Activated CD4-positive, alpha-beta T cell treated with anti-CD3 and anti-CD28 coated beads, Interleukin-2, amount 10 ng/mL, durations not matched to agents 24 days and 14 days (primary cell): ENCODE measurements around the gene PNPLA7. TPM values are rescaled to one million over a fixed set of nuclear protein-coding genes. Genes with fewer than 3 reads are reported as not detected.
A peak's percentile ranks its signal among the peaks of the same experiment; 100 is the strongest.
"Not testable (repeated sequence)": the region's sequence is repeated elsewhere in the genome, so short reads cannot be mapped to it uniquely, and the experiment has no call there.

Experiments
- DNase-seq: peaks from one replicate; pipeline ENCODE4 v3.0.0; 2022
- H3K27ac Mint-ChIP-seq: one replicate; pipeline ENCODE4 v1.8.0; 2022; ENCODE audit warnings: mild to moderate bottlenecking, mixed read lengths
- H3K27me3 Mint-ChIP-seq: one replicate; pipeline ENCODE4 v1.8.0; 2022; ENCODE audit warnings: mixed read lengths
- H3K36me3 Mint-ChIP-seq: one replicate; pipeline ENCODE4 v1.8.0; 2022; ENCODE audit warnings: low read depth, mild to moderate bottlenecking, mixed read lengths
- H3K4me1 Mint-ChIP-seq: one replicate; pipeline ENCODE4 v1.8.0; 2021; ENCODE audit warnings: mixed read lengths
- H3K4me3 Mint-ChIP-seq: one replicate; pipeline ENCODE4 v1.8.0; 2022; ENCODE audit warnings: mild to moderate bottlenecking, moderate library complexity, mixed read lengths
- H3K9me3 Mint-ChIP-seq: one replicate; pipeline ENCODE4 v1.8.0; 2021; ENCODE audit warnings: mixed read lengths
- intact Hi-C: fragments of 100-400 bp; cut with micrococcal nuclease; formaldehyde crosslinking; loops from one replicate; pipeline ENCODE4 v1.15.1; 2023
- total RNA-seq: library from RNA; stranded (reverse); gene quantifications from 2 replicates; pipeline ENCODE4 v1.2.3, GENCODE V29; 2022

Gene PNPLA7
- total RNA-seq, 1 donor from 2014 or later = 1.7 TPM

- Mint-ChIP-seq H3K27ac (no peak overlapping the region), H3K27me3 (no peaks in the 10 kb centered on the region), H3K9me3 (no peaks in the 10 kb centered on the region), H3K4me3 (no peak overlapping the region), H3K36me3 (no peaks in the 10 kb centered on the region), H3K4me1 (peaks cover 1% of the 10 kb centered on the region)
- DNase-seq = no peak
- intact Hi-C loops = no loop called here
Observed at GRCh38 chr9:137511758-137512463, 38.3 kb downstream of the PNPLA7 start.

GRCh38 chr9:137511126-137511525 lies 39.1 kb downstream of the PNPLA7 start:
- intact Hi-C loops, H3K4me1 Mint-ChIP-seq: not testable (repeated sequence)

GRCh38 chr9:137509198-137509597 lies 41.0 kb downstream of the PNPLA7 start:
- Mint-ChIP-seq H3K27me3 (no peaks in the 10 kb centered on the region), H3K27ac (no peak overlapping the region), H3K4me1 (peaks cover 1% of the 10 kb centered on the region), H3K36me3 (no peaks in the 10 kb centered on the region), H3K9me3 (no peaks in the 10 kb centered on the region), H3K4me3 (no peak overlapping the region)
- intact Hi-C loops = no loop called here
- no peak for DNase-seq

More at GRCh38 chr9:137511126-137511525, 39.1 kb downstream of the PNPLA7 start:
- DNase-seq, H3K27ac Mint-ChIP-seq, H3K9me3 Mint-ChIP-seq, H3K36me3 Mint-ChIP-seq, H3K4me3 Mint-ChIP-seq, H3K27me3 Mint-ChIP-seq: not testable (repeated sequence)

- H3K27me3 Mint-ChIP-seq = no peaks in the 10 kb centered on the region
- DNase-seq = no peak
- H3K36me3 Mint-ChIP-seq = no peaks in the 10 kb centered on the region
- no peaks in the 10 kb centered on the region for H3K9me3 Mint-ChIP-seq
- intact Hi-C loops = no loop called here
- H3K27ac Mint-ChIP-seq = no peak overlapping the region
- peaks cover under 1% of the 10 kb centered on the region for H3K4me1 Mint-ChIP-seq
- no peak overlapping the region for H3K4me3 Mint-ChIP-seq
Observed at GRCh38 chr9:137506702-137507171, 43.5 kb downstream of the PNPLA7 start.

- DNase-seq = no peak
- intact Hi-C loops = no loop called here
- H3K36me3 Mint-ChIP-seq = no peaks in the 10 kb centered on the region
- H3K27me3 Mint-ChIP-seq = no peaks in the 10 kb centered on the region
- H3K4me1 Mint-ChIP-seq = peaks cover 2% of the 10 kb centered on the region
- H3K27ac Mint-ChIP-seq = no peak overlapping the region
- no peaks in the 10 kb centered on the region for H3K9me3 Mint-ChIP-seq
- H3K4me3 Mint-ChIP-seq = no peak overlapping the region
Observed at GRCh38 chr9:137506274-137506673, 43.9 kb downstream of the PNPLA7 start.

- H3K27ac Mint-ChIP-seq = no peak overlapping the region
- H3K4me3 Mint-ChIP-seq = no peak overlapping the region
- no peak for DNase-seq
- H3K4me1 Mint-ChIP-seq = peaks cover 2% of the 10 kb centered on the region
- no peaks in the 10 kb centered on the region for H3K27me3 Mint-ChIP-seq
- H3K9me3 Mint-ChIP-seq = no peaks in the 10 kb centered on the region
- intact Hi-C loops = no loop called here
- no peaks in the 10 kb centered on the region for H3K36me3 Mint-ChIP-seq
Observed at GRCh38 chr9:137505421-137506140, 44.6 kb downstream of the PNPLA7 start.

GRCh38 chr9:137504432-137504777 lies 45.8 kb downstream of the PNPLA7 start:
- intact Hi-C loops = no loop called here

GRCh38 chr9:137502008-137502911 lies 47.9 kb downstream of the PNPLA7 start:
- H3K4me1 Mint-ChIP-seq = peaks cover 2% of the 10 kb centered on the region
- H3K27ac Mint-ChIP-seq = peak overlapping the region; percentile 11
- no peaks in the 10 kb centered on the region for H3K9me3 Mint-ChIP-seq
- no peak for DNase-seq
- no peaks in the 10 kb centered on the region for H3K27me3 Mint-ChIP-seq
- intact Hi-C loops = no loop called here
- no peaks in the 10 kb centered on the region for H3K36me3 Mint-ChIP-seq
- H3K4me3 Mint-ChIP-seq = no peak overlapping the region

More at GRCh38 chr9:137504432-137504777, 45.8 kb downstream of the PNPLA7 start:
- Mint-ChIP-seq H3K4me1 (peaks cover 2% of the 10 kb centered on the region), H3K27me3 (no peaks in the 10 kb centered on the region), H3K9me3 (no peaks in the 10 kb centered on the region), H3K36me3 (no peaks in the 10 kb centered on the region), H3K27ac (no peak overlapping the region), H3K4me3 (no peak overlapping the region)
- DNase-seq = no peak

GRCh38 chr9:137501457-137501856 lies 48.7 kb downstream of the PNPLA7 start:
- H3K27ac Mint-ChIP-seq = no peak overlapping the region
- intact Hi-C loops = no loop called here
- no peaks in the 10 kb centered on the region for H3K9me3 Mint-ChIP-seq
- no peak for DNase-seq
- H3K4me1 Mint-ChIP-seq = peaks cover 2% of the 10 kb centered on the region
- H3K4me3 Mint-ChIP-seq = no peak overlapping the region
- no peaks in the 10 kb centered on the region for H3K27me3 Mint-ChIP-seq
- H3K36me3 Mint-ChIP-seq = no peaks in the 10 kb centered on the region

GRCh38 chr9:137500666-137501397 lies 49.4 kb downstream of the PNPLA7 start:
- Mint-ChIP-seq H3K9me3 (no peaks in the 10 kb centered on the region), H3K27me3 (no peaks in the 10 kb centered on the region), H3K36me3 (no peaks in the 10 kb centered on the region), H3K4me1 (peaks cover 2% of the 10 kb centered on the region), H3K27ac (no peak overlapping the region), H3K4me3 (no peak overlapping the region)
- DNase-seq = no peak
- intact Hi-C loops = no loop called here

- Mint-ChIP-seq H3K4me1 (peaks cover 2% of the 10 kb centered on the region), H3K4me3 (no peak overlapping the region), H3K27me3 (no peaks in the 10 kb centered on the region), H3K27ac (no peak overlapping the region), H3K36me3 (no peaks in the 10 kb centered on the region), H3K9me3 (no peaks in the 10 kb centered on the region)
- intact Hi-C loops = no loop called here
- no peak for DNase-seq
Observed at GRCh38 chr9:137499858-137500661, 50.1 kb downstream of the PNPLA7 start.

- Mint-ChIP-seq H3K27me3 (no peaks in the 10 kb centered on the region), H3K4me3 (no peak overlapping the region), H3K27ac (no peak overlapping the region), H3K4me1 (peaks cover 2% of the 10 kb centered on the region), H3K9me3 (no peaks in the 10 kb centered on the region), H3K36me3 (no peaks in the 10 kb centered on the region)
- intact Hi-C loops = no loop called here
- DNase-seq = no peak
Observed at GRCh38 chr9:137499416-137499815, 50.8 kb downstream of the PNPLA7 start.

GRCh38 chr9:137498720-137499150 lies 51.5 kb downstream of the PNPLA7 start:
- intact Hi-C loops = no loop called here
- no peaks in the 10 kb centered on the region for H3K27me3 Mint-ChIP-seq
- H3K4me3 Mint-ChIP-seq = no peak overlapping the region
- H3K27ac Mint-ChIP-seq = no peak overlapping the region
- H3K36me3 Mint-ChIP-seq = no peaks in the 10 kb centered on the region
- H3K9me3 Mint-ChIP-seq = no peaks in the 10 kb centered on the region
- peaks cover 5% of the 10 kb centered on the region for H3K4me1 Mint-ChIP-seq
- DNase-seq = no peak
